ENCODE results near the gene CDH13.

CDH13 gene

DNA sequence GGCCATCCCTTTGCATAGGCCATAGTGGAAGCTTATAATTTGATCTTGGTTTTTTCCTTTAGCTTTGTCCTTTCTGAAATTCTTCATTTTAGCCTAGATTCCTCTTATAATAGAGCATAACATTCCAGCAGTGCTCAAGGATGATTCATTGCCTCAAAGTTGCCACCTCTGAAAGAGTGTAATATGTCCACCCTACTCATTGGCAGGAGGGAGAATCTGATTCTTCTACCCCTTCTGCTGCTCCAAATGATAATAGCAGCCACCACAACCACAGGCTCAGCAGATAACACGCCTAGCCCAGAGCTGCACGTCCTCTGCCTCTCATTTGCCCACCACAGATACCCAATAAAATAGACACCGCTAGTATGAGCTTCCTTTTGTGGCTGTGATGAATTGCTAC, 843.6 kb downstream of the CDH13 start:
- no peak for DNase-seq (ENCODE audit: low read depth in 3 of 3, low spot score in 1 of 3)

DNA sequence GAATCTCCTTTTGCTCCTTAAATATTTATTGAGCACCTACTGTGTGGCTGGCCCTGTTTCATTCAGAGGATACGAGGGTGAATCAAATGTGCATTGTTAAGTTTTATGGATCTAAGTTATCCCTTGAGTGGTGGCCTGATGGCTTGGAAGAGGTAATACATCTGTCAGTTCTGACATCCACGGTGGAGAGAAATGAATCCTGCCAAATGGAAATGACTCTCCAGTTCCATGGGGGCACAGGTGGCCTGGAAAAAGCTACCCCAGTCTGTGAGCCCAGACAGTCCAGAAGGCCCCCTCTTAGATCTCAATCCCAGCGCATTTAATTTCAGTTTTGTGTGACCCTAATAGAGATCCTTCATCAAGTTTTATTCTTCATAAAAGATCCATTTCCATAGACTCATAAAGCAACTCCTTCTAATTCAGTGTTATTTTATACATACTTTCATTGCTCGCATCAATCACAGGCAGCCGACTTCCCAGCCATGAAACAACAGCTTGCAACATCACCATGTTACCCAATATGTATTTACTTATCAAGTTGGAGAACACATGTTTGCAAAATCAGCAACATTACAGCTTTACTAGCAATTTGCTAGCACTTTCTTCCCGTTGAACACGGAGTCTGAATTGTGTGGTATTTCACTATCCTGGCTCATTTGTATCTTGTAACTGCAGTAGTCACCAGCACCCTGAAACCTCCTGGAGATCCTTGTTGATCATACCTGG, 846.2 kb downstream of the CDH13 start:
- DNase-seq (ENCODE audit: low read depth in 3 of 3, low spot score in 1 of 3) = no peak

DNA sequence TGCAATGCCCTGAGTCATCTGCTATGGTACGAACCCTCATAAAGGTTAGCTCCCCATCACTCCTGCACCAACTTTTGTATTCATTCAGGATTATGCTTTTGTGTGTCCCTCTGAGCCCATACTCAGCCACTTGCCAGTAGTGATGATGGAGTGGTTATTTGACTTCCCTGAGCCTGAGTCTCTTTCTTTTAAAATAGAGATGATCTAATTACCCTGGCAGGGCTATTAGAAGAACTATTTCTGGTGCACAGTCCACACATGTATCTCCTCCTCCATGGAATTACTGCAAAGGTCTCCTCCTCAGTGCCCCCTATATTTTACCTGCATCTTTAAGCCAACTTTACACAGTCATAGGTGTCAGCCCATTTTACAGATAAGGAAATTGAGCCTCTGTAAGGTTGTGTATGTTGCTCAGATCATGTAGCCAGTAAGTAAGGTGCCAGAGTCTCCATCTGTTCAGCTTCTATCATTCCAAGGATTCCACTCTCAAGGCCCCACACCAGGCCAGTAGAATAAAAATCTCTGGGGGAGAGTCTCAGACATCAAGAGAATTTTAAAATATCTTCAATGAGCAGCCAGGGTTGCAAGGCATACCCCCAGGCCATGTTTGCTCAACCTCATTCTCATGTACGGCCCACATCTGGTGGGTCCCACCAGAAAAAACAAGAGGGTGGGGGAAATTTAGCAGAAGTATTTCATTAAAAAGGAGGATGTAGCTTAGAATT, 847.3 kb downstream of the CDH13 start:
- no peak for DNase-seq (ENCODE audit: low read depth in 3 of 3, low spot score in 1 of 3)

DNA sequence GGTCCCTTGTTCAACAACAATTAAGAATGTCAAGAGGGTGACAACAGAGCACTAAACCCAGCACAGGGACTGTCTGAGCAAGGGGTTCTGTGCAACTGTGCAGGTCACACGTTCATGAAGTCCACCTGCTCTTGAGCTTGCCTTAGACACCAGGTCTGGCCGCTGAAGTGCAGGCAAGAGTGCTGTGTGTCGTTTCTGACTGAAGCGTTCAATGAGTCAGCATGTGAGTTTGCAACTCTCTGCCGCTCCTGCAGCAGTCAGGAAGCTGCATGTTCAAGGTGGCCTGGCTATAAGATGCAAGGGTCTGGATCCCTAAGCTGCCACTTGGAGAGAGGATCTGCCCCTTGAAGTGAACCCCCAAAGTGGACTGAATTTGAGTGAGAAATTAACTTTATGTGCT, 848.3 kb downstream of the CDH13 start:
- no peak for DNase-seq (ENCODE audit: low read depth in 3 of 3, low spot score in 1 of 3)

DNA sequence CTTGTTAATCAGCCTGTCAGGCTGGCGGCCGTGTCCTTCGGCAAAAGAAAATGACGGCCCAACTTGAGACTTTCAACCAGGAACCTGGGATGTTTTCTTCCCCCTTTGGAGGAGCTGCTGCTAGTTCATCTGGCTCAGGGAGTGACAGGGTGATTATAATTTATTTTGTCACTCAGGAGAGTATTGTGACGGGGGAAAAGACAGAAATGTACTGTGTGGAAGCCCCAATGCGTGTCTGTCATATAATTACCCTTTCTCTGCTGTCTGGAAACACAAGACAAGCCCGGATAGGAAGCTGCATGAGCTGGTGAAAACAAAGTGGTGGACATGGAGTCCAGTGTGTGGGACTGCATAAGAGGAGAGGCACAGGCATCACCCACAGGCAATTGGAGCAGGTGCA, 854.8 kb downstream of the CDH13 start:
- no peak for DNase-seq (ENCODE audit: low read depth in 3 of 3, low spot score in 1 of 3)

DNA sequence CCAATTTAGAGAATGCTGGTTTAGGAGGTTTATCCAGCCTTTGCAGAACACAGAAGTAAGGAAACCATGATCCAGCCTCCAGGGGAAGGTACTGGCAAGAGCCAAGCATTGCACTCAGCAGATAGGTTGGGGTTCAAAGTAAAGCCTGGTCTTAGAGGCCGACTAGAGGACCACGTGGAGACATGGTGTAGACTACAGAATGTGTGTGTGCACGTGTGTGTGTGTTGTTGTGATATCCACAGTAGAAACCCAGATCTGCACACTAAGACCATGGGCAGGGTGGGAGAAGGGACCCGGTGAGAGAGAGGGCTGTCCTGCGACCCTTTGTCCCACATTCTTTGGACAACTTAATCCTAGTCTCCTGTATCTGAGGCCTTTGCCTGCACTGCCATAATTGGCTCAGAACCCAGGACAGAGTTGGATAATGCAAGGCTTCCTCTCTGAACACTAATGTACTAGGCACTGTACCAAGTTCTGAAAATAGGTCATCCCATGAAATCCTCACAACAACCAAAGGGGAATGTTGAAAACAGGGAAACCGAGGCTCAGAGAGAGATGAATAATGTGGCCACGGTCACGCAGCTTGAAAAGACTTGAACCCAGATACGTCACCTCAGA, 855.9 kb downstream of the CDH13 start:
- DNase-seq (ENCODE audit: low read depth in 3 of 3, low spot score in 1 of 3) = no peak

DNA sequence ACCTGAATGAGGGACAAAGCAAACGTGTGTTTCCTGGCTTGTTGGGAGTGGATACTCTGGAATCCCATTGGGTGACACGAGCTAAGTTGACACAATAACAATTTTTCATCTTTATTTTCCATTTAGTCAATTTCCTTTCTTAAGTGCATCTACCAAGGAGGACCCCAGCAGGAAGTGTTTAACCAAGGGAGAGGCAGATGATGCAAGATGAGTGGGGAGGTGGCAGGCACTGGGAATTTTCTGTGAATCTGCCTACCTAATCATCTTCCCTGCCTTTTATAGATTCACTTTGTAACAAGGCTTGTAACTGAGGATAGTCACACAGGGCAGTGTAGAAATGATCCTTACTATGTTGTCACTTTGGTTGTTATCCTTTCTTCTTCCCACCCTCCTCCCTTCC, 863.3 kb downstream of the CDH13 start:
- no peak for DNase-seq (ENCODE audit: low read depth in 3 of 3, low spot score in 1 of 3)

DNA sequence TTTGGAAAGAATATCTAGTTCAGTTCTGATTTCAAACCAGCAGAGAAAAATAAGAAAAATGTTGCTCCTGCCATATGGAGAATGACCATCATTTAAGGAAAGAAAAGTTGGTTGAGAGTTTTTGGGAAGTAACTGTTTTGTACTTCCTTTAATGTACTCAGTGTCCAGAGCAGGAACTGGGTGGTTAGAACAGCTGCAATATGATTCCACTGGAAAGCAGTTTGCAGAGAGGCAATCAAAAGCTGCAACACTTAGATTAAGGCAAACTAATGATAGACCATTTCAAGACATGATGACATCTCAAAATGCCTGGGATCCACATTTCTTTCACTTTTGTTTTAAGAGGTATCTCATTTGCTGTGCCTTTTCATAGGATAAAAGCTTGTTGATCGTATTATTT, 867.7 kb downstream of the CDH13 start:
- no peak for DNase-seq (ENCODE audit: low read depth in 3 of 3, low spot score in 1 of 3)

DNA sequence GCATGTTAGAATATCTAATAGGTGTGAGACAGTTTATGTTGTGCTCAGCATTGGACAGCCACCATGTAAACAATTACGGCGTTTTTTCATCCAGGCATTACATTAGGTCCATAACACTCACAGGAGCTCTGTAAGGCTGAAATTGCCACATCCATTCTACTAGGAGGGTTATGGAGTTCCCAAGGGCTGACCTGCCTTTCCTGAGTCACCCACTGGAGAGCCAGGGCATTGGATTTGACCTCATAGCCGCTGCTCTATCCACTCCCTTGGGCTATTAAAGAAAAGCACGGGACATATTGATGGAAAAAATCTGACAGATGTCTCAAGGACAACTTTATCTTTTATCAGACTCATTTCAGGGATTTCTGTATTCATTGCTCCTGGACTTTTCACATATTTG, 874.7 kb downstream of the CDH13 start:
- no peak for DNase-seq (ENCODE audit: low read depth in 3 of 3, low spot score in 1 of 3)

DNA sequence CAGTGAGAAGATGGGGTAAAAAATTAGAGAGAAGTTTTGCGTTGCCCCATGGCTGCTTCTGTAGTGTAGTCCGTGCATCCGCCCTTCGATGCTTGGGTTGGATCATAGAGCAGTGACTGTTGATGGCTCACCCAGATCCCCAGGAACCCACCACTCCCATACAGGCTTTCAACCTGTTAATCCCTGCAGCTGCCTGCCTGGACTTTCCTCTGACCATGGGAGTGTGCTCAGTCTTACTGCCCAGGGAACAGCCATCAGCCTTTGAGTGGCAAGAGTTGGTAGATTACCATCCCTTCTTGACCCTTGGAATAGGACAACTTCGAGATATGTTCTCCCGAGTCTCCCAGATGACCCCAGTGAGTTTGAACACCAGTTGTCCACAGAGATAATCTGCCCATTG, 881.5 kb downstream of the CDH13 start:
- no peak for DNase-seq (ENCODE audit: low read depth in 3 of 3, low spot score in 1 of 3)

DNA sequence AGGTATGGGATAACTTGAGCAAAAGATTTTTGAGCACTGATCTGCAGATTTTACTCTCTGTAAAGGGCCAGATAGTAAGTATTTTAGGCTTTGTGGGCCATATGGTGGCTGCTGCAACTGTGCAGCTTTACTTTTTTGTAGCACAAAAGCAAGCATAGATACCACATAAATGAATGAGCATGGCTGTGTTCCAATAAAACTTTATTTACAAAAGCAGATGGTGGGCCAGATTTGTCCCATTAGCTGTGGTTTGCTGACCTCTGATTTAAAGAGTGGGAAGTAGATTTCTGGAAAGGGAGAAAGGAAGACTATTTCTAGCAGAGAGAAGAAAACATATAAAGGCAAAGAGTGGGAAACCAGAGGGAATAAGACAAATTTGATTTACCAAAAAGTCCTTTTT, 882.5 kb downstream of the CDH13 start:
- DNase-seq (ENCODE audit: low read depth in 3 of 3, low spot score in 1 of 3) = no peak

DNA sequence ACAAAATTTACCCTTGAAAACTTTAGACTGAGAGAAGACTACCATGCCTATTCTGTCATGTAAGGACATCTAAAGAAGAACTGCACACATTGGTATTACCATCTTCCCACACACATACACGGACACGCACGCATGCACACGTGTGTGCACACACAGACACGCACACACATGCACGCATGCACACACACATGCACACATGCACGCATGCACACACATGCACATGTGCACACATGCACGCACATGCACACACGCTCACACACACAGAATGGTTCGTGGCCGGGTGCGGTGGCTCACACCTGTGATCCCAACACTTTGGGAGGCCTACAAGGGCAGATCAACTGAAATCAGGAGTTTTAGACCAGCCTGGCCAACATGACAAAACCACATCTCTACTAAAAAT, 884.1 kb downstream of the CDH13 start:
- no peak for DNase-seq (ENCODE audit: low read depth in 3 of 3, low spot score in 1 of 3)

DNA sequence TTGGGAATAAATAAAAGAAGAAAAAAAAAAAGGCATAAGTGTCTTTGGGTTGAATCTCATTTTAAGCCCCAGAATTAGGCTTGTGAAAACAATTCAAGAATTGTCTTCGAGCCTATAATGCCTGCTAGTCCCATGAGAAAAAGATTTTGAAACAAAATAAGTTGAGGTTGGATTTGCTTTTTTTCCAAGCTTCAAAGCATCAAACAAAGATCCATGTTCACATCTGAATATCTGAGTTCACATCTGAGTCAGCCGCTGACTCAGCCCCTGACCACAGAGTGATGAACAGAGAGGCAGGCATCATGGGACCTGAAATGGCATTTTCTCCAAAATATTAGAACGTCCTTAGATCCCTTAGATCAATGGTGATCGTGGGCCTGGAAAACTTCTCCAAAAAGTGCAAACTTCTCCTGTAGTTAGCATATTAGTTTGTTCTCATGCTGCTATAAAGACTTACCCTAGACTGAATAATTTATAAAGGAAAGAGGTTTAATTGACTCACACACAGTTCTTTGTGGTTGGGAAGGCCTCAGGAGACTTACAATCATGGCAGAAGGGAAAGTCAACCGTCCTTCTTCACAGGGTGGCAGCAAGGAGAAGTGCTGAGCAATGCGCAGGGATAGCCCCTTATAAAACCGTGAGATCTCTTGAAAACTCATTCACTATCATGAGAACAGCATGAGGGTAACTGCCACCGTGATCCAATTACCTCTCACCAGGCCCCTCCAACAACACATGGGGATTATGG, 886.4 kb downstream of the CDH13 start:
- DNase-seq (ENCODE audit: low read depth in 3 of 3, low spot score in 1 of 3) = no peak

DNA sequence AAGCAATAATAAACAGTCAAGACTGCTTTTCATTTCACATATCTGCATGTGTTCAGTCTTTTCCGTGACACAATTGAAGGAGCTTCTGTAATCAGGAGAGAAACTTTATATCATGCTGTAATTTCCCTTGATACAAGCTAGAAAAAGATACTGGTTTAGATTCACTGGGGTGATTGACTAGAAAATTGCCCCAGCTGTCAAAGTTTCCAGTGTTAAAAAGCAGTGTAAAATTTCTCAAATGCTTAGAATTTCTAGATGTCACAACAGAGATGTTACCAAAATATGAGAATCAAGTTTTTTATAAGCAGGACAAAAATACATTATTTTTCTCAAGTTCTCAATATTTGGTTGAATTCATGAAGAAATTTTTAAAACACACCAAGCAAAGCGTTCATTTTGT, 888.6 kb downstream of the CDH13 start:
- DNase-seq (ENCODE audit: low read depth in 3 of 3, low spot score in 1 of 3) = no peak

DNA sequence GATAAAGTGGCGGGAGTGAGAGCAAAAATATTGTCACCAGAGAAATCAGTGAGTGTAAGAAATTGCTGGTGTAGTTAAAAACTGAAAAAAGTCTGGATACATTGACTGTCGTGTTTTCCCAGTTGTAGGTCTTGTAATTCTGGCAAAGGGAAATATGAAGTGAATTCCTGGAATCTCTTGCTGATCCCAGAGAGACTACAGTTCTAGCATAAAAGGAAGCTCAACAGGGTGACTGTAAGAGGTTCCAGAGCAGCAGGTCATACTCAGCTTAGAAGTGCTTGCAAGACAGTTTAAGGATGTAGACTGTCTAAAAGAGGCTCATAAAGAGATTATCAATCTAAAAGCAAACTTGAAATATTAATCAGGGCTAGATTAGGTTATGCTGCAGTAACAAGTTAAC, 890.2 kb downstream of the CDH13 start:
- DNase-seq (ENCODE audit: low read depth in 3 of 3, low spot score in 1 of 3) = no peak

DNA sequence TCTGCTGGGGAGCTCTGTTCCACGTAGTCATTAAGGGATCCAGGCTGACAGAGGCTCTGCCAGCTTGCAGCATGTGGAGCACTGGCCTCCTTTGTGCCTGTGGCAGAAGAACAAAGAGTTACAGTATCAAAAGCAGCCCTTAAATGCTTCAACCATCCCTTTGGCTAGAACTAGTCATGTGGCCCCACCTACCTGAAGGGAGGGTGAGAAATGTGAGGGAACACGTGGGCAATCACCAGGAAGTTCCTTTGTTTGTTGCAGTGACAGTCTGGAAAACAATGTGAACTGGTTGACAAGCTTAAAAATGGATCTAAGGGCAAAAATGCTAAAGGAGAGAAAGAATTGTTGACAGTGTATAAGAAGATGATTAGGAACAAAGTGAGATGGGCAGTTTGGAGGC, 890.6 kb downstream of the CDH13 start:
- no peak for DNase-seq (ENCODE audit: low read depth in 3 of 3, low spot score in 1 of 3)

DNA sequence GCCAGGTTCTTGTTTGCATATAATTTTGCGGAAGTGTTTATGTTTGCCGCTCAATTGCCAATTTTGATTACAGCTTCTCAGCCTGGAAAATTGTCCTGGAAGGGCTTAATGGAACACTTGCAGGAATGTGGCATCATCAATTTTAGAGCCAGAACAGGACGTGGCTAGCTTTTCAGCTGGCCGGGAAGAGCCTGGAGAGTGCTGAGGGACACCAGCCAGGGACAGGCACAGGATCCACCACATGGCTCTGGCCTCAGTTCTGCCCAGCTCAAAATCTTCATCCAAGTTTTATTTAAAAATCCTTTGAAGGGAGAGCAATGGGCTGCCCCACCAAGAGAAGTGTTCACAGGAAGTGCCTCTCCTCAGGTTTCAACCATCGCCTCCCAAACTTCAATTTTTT, 893.8 kb downstream of the CDH13 start:
- no peak for DNase-seq (ENCODE audit: low read depth in 3 of 3, low spot score in 1 of 3)

DNA sequence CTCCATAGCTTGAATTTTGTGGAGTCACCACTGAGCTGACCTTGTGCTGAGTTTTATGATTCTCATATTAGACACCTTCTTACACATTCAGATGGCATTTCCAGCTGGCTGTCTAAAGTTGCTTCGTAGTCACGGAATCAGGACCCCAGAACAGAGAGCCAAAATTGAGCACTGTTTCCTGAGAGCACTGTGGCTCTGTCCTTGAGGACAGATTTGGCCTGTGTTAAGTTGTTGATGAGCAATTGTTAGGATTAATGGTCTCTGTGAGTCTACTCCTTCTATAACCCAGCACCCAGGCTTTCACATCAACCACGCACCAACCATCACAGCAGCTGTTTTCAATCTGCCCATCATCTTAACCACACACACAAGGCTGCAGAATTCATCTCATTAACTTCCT, 903.5 kb downstream of the CDH13 start:
- no peak for DNase-seq (ENCODE audit: low read depth in 3 of 3, low spot score in 1 of 3)

DNA sequence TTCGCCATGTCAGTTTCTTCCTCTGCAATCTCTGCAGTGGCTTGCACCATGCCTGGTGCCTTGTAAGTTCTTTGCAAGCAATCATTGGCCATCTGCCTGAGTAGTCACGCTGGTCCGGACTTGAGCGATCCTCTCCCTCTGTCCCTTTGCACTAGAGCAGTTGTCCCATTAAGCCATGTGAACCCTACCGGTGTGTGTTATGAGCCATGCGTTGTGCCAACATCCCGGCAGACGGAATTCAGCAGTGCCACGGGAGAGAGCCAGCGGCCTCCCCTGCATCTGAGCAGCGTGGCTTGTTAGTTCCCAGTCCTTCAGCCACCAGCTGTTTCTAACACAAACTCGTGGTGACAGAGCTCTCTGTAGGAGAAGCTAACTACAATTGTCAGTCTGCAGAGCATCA, 905.9 kb downstream of the CDH13 start:
- DNase-seq (ENCODE audit: low read depth in 3 of 3, low spot score in 1 of 3) = no peak

DNA sequence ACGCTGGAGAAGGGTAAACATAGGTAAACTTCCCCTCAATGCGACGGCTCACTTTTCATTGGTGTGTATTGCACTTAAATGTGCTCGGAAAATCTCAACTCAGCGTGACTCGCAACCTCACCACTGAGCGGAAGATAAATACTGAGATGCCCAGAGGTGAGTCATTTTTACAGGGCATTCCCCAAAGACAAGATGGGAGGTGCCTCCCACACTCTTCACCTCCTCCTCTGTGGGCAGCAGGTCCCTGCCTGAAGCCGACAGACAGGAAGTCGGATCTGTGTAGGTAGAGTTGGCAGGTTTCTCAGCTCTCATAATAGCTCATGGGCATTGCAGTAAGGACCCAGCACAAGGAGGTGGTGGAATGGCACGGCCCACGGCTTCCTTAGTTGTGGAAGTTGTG, 906.4 kb downstream of the CDH13 start:
- DNase-seq (ENCODE audit: low read depth in 3 of 3, low spot score in 1 of 3) = no peak

DNA sequence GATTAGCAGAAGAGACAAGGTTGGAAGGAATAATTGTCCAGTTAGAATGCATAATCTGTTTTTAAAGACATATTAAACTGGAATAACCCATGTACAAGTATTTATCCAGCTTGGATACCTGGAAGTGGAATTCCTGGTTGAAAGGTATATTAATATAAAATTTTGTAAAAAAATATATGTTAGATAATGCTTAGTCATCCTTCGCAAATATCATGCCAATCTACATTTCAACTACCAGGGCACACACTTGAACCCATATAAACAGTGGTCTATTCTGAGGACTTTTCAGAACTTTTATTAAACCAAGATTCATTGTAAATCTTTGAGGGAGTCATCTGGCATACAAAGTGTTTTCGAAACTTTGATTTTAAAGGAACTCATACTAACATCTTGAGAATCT, 911.9 kb downstream of the CDH13 start:
- DNase-seq (ENCODE audit: low read depth in 3 of 3, low spot score in 1 of 3) = no peak
